ENCODE data around the gene BRPF1. TPM values are rescaled to one million over a fixed set of nuclear protein-coding genes. Genes with fewer than 3 reads are reported as not detected.

Gene BRPF1
- total and polyA plus RNA-seq, 4 donors, result 2.0 to 11.2 (median 6.5) TPM

DNA sequence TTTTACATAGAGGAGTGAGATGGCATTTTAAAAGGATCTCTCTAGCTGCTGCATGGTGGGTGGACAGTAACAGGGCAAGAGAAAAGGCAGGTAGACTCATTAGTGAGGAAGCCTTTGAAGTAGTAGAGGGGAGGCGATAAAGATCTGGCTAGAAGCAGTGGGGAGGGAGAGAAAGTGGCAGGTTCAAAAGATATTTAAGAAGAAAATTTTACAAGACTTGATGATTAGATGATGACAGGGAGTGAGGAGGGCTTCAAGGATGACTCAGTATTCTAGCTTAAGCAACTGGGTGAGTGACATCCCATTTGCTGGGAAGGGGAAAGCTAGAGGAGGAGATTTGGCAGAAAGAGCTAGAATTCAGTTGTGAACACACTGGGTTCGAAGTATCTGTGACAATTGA is 3.8 kb upstream of the BRPF1 start:
- TF ChIP-seq, protein P1, sequence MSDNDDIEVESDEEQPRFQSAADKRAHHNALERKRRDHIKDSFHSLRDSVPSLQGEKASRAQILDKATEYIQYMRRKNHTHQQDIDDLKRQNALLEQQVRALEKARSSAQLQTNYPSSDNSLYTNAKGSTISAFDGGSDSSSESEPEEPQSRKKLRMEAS (IDR thresholded peaks at IDR 0.05), result no peak
- no peak for TF ChIP-seq GABPA (IDR thresholded peaks at IDR 0.05 in 1 of 2, conservative IDR thresholded peaks at IDR 0.05 in 1 of 2)
- no peak for TF ChIP-seq TAF1 (conservative IDR thresholded peaks at IDR 0.05)
- TF ChIP-seq, protein P2, sequence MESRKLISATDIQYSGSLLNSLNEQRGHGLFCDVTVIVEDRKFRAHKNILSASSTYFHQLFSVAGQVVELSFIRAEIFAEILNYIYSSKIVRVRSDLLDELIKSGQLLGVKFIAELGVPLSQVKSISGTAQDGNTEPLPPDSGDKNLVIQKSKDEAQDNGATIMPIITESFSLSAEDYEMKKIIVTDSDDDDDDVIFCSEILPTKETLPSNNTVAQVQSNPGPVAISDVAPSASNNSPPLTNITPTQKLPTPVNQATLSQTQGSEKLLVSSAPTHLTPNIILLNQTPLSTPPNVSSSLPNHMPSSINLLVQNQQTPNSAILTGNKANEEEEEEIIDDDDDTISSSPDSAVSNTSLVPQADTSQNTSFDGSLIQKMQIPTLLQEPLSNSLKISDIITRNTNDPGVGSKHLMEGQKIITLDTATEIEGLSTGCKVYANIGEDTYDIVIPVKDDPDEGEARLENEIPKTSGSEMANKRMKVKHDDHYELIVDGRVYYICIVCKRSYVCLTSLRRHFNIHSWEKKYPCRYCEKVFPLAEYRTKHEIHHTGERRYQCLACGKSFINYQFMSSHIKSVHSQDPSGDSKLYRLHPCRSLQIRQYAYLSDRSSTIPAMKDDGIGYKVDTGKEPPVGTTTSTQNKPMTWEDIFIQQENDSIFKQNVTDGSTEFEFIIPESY (IDR thresholded peaks at IDR 0.05), result no peak
- no peak for TF ChIP-seq YY1 (IDR thresholded peaks at IDR 0.05)
- no peak for TF ChIP-seq HNF4A (conservative IDR thresholded peaks at IDR 0.05)
- TF ChIP-seq RAD21 (IDR thresholded peaks at IDR 0.05), result no peak
- TF ChIP-seq, protein P3, sequence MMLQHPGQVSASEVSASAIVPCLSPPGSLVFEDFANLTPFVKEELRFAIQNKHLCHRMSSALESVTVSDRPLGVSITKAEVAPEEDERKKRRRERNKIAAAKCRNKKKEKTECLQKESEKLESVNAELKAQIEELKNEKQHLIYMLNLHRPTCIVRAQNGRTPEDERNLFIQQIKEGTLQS (IDR thresholded peaks at IDR 0.05), result no peak
- no peak for TF ChIP-seq SP1 (IDR thresholded peaks at IDR 0.05)
- TF ChIP-seq NR2F2 (IDR thresholded peaks at IDR 0.05), result no peak
- TF ChIP-seq RXRA (IDR thresholded peaks at IDR 0.05), result no peak

DNA sequence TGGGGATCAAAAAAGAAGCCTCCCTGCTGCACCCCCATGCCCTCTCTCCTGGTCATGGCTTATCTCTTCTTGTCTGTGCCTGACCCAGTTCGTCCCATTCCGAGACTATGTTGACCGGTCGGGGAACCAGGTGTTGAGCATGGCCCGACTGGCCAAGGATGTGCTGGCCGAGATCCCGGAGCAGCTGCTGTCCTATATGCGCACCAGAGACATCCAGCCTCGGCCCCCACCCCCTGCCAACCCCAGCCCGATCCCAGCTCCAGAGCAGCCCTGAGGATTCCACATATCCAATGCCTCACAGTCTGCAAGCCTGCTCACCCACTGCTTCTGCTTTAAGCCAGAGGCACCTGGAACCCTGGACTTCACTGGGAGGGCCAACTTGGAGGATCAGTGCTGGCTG is 2.1 kb upstream of the BRPF1 start:
- no peak overlapping the region for H3K9ac ChIP-seq (ENCODE audit: low read depth in 1 of 2, low read length in 2 of 2)
- no peaks in the 10 kb centered on the region for H3K9me3 ChIP-seq (ENCODE audit: control insufficient read depth in 4 of 4, low read length in 3 of 4)
- H3K4me3 ChIP-seq (ENCODE audit: low read depth in 1 of 3, low read length in 3 of 3), result no peak overlapping the region
- peaks cover 3 to 23% (median 17%) of the 10 kb centered on the region in 4 donors for H3K4me1 ChIP-seq (ENCODE audit: control insufficient read depth in 4 of 4, insufficient read depth in 4 of 4, low read length in 3 of 4)
- TF ChIP-seq, protein P4, sequence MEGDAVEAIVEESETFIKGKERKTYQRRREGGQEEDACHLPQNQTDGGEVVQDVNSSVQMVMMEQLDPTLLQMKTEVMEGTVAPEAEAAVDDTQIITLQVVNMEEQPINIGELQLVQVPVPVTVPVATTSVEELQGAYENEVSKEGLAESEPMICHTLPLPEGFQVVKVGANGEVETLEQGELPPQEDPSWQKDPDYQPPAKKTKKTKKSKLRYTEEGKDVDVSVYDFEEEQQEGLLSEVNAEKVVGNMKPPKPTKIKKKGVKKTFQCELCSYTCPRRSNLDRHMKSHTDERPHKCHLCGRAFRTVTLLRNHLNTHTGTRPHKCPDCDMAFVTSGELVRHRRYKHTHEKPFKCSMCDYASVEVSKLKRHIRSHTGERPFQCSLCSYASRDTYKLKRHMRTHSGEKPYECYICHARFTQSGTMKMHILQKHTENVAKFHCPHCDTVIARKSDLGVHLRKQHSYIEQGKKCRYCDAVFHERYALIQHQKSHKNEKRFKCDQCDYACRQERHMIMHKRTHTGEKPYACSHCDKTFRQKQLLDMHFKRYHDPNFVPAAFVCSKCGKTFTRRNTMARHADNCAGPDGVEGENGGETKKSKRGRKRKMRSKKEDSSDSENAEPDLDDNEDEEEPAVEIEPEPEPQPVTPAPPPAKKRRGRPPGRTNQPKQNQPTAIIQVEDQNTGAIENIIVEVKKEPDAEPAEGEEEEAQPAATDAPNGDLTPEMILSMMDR (IDR thresholded peaks at IDR 0.05; ENCODE audit: low read depth, low read length, missing input control), result no peak
- no peak for TF ChIP-seq EGR1 (IDR thresholded peaks at IDR 0.05; ENCODE audit: low read depth in 2 of 2)
- TF ChIP-seq, protein P5, sequence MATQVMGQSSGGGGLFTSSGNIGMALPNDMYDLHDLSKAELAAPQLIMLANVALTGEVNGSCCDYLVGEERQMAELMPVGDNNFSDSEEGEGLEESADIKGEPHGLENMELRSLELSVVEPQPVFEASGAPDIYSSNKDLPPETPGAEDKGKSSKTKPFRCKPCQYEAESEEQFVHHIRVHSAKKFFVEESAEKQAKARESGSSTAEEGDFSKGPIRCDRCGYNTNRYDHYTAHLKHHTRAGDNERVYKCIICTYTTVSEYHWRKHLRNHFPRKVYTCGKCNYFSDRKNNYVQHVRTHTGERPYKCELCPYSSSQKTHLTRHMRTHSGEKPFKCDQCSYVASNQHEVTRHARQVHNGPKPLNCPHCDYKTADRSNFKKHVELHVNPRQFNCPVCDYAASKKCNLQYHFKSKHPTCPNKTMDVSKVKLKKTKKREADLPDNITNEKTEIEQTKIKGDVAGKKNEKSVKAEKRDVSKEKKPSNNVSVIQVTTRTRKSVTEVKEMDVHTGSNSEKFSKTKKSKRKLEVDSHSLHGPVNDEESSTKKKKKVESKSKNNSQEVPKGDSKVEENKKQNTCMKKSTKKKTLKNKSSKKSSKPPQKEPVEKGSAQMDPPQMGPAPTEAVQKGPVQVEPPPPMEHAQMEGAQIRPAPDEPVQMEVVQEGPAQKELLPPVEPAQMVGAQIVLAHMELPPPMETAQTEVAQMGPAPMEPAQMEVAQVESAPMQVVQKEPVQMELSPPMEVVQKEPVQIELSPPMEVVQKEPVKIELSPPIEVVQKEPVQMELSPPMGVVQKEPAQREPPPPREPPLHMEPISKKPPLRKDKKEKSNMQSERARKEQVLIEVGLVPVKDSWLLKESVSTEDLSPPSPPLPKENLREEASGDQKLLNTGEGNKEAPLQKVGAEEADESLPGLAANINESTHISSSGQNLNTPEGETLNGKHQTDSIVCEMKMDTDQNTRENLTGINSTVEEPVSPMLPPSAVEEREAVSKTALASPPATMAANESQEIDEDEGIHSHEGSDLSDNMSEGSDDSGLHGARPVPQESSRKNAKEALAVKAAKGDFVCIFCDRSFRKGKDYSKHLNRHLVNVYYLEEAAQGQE (IDR thresholded peaks at IDR 0.05), result no peak
- TF ChIP-seq RAD21 (IDR thresholded peaks at IDR 0.05), result no peak
- no peak overlapping the region for H3K27ac ChIP-seq (ENCODE audit: low read depth in 1 of 2, low read length in 2 of 2)
- no peak for DNase-seq (ENCODE audit: low spot score)
- H3K36me3 ChIP-seq (ENCODE audit: control insufficient read depth in 4 of 4, insufficient read depth in 3 of 4, low read depth in 1 of 4, low read length in 3 of 4), result peaks cover 0 to 1% (median under 1%) of the 10 kb centered on the region in 4 donors
- H3K27me3 ChIP-seq (ENCODE audit: control insufficient read depth in 4 of 4, insufficient read depth in 4 of 4, low read length in 3 of 4), result no peaks in the 10 kb centered on the region
- 91% methylated on average over 10 of the region's 10 CpGs for WGBS

More for the DNA sequence above, 3.8 kb upstream of the BRPF1 start:
- DNase-seq (ENCODE audit: low spot score), result no peak
- no peak overlapping the region for H3K4me3 ChIP-seq (ENCODE audit: low read depth in 1 of 3, low read length in 3 of 3)
- H3K36me3 ChIP-seq (ENCODE audit: control insufficient read depth in 4 of 4, insufficient read depth in 3 of 4, low read depth in 1 of 4, low read length in 3 of 4), result no peaks in the 10 kb centered on the region
- no peaks in the 10 kb centered on the region for H3K27me3 ChIP-seq (ENCODE audit: control insufficient read depth in 4 of 4, insufficient read depth in 4 of 4, low read length in 3 of 4)
- H3K27ac ChIP-seq (ENCODE audit: low read depth in 1 of 2, low read length in 2 of 2), result no peak overlapping the region
- WGBS, result 92% methylated on average over 2 of the region's 2 CpGs
- H3K4me1 ChIP-seq (ENCODE audit: control insufficient read depth in 4 of 4, insufficient read depth in 4 of 4, low read length in 3 of 4), result peaks cover 3 to 13% (median 8%) of the 10 kb centered on the region in 4 donors
- H3K9ac ChIP-seq (ENCODE audit: low read depth in 1 of 2, low read length in 2 of 2), result no peak overlapping the region
- H3K9me3 ChIP-seq (ENCODE audit: control insufficient read depth in 4 of 4, low read length in 3 of 4), result no peaks in the 10 kb centered on the region
